Glutamatergic neuron (in vitro differentiated cells): ENCODE data around the gene LRFN2. TPM values are rescaled to one million over a fixed set of nuclear protein-coding genes. Genes with fewer than 3 reads are reported as not detected.

Experiments
- DNase-seq: peaks from one replicate; pipeline ENCODE4 v3.0.0; 2022
- H3K27ac Mint-ChIP-seq: one replicate; pipeline ENCODE4 v1.8.0; 2020; ENCODE audit warnings: mild to moderate bottlenecking, mixed read lengths, inconsistent platforms; ENCODE audit not compliant: unreplicated experiment
- H3K27me3 Mint-ChIP-seq: one replicate; pipeline ENCODE4 v1.8.0; 2020; ENCODE audit warnings: mild to moderate bottlenecking, moderate library complexity, mixed read lengths, inconsistent platforms; ENCODE audit not compliant: unreplicated experiment
- H3K36me3 Mint-ChIP-seq: one replicate; pipeline ENCODE4 v1.8.0; 2020; ENCODE audit warnings: mild to moderate bottlenecking, mixed read lengths, inconsistent platforms; ENCODE audit not compliant: unreplicated experiment
- H3K4me1 Mint-ChIP-seq: one replicate; pipeline ENCODE4 v1.8.0; 2020; ENCODE audit warnings: mild to moderate bottlenecking, low read depth, mixed read lengths, inconsistent platforms; ENCODE audit not compliant: unreplicated experiment
- H3K4me3 Mint-ChIP-seq: one replicate; pipeline ENCODE4 v1.8.0; 2020; ENCODE audit warnings: mild to moderate bottlenecking, mixed read lengths, inconsistent platforms; ENCODE audit not compliant: unreplicated experiment
- H3K9me3 Mint-ChIP-seq: one replicate; pipeline ENCODE4 v1.8.0; 2020; ENCODE audit warnings: mild to moderate bottlenecking, moderate library complexity, mixed read lengths, inconsistent platforms; ENCODE audit not compliant: unreplicated experiment
- total RNA-seq: library from RNA; stranded (reverse); fragmentation: NEBNext Ultra II Directional; extraction: Animal tissue kit (Norgen Biotek cat#: 25700); gene quantifications from one replicate; pipeline ENCODE4 v1.2.1, GENCODE V29; 2021; ENCODE audit not compliant: unreplicated experiment
- TF ChIP-seq, protein P1 (sequence below): fragments of 200-600 bp; sonication (generic); IDR thresholded peaks from one replicate; pipeline ENCODE4 v1.5.0; 2021; ENCODE audit not compliant: partially characterized antibody, unreplicated experiment

Gene LRFN2
- total RNA-seq, 1 donor from 2014 or later: 0.56 TPM

- no peak overlapping the region for H3K4me3 Mint-ChIP-seq
- H3K9me3 Mint-ChIP-seq: peaks cover 5% of the 10 kb centered on the region
- H3K36me3 Mint-ChIP-seq: no peaks in the 10 kb centered on the region
- no peaks in the 10 kb centered on the region for H3K4me1 Mint-ChIP-seq
- TF ChIP-seq, protein P1, sequence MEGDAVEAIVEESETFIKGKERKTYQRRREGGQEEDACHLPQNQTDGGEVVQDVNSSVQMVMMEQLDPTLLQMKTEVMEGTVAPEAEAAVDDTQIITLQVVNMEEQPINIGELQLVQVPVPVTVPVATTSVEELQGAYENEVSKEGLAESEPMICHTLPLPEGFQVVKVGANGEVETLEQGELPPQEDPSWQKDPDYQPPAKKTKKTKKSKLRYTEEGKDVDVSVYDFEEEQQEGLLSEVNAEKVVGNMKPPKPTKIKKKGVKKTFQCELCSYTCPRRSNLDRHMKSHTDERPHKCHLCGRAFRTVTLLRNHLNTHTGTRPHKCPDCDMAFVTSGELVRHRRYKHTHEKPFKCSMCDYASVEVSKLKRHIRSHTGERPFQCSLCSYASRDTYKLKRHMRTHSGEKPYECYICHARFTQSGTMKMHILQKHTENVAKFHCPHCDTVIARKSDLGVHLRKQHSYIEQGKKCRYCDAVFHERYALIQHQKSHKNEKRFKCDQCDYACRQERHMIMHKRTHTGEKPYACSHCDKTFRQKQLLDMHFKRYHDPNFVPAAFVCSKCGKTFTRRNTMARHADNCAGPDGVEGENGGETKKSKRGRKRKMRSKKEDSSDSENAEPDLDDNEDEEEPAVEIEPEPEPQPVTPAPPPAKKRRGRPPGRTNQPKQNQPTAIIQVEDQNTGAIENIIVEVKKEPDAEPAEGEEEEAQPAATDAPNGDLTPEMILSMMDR: no peak
- peaks cover 3% of the 10 kb centered on the region for H3K27me3 Mint-ChIP-seq
- no peak overlapping the region for H3K27ac Mint-ChIP-seq
- DNase-seq: no peak
Observed at GRCh38 chr6:40492187-40492586, 95.0 kb downstream of the LRFN2 start.

DNA sequence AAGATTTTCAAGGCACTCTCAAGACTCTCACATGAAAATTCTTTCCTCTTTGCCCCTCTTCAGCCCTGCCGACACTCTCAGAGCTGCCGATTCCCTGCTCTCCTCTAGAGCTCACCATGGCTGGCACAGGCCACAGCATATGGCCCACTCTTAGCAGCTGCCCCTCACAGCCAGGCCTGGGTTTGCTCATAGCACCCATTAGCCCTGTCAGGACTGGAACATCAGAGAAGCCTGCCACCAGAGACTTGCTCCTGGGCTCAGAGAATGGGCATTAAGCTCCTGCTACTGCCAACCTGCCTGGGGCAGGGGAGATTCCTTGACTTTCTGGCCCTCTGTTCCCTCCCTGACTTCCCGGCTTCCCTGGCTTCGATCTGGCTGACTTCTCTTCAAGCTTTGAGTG is 96.7 kb downstream of the LRFN2 start:
- Mint-ChIP-seq H3K27ac (no peak overlapping the region), H3K9me3 (peaks cover 5% of the 10 kb centered on the region), H3K27me3 (peaks cover 3% of the 10 kb centered on the region), H3K4me1 (peaks cover 6% of the 10 kb centered on the region), H3K36me3 (no peaks in the 10 kb centered on the region), H3K4me3 (no peak overlapping the region)
- TF ChIP-seq, protein P1: no peak
- DNase-seq: no peak

DNA sequence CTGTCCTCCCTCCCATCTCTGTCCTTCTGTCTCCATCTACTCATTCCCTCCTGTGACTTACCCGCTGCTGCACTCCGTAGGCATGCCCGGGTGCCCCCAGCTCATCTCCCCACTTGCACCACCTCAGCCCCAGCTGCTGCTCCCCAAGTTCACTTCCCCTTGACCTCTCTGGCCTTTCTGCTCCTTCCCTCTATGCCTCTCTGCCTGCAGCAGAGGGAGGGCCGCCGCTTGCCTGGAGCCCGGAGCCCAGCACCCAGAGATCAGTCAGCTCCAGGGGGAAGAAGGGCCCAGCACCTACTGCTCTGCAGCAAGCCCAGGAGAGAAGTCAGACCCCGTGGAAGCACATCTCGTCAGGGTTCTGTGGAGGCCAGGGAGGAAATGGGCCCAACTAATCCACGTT is 97.4 kb downstream of the LRFN2 start:
- Mint-ChIP-seq H3K27ac (no peak overlapping the region), H3K4me3 (no peak overlapping the region), H3K4me1 (peaks cover 11% of the 10 kb centered on the region), H3K9me3 (peaks cover 5% of the 10 kb centered on the region), H3K36me3 (no peaks in the 10 kb centered on the region), H3K27me3 (peaks cover 3% of the 10 kb centered on the region)
- DNase-seq: no peak
- TF ChIP-seq, protein P1: no peak

DNA sequence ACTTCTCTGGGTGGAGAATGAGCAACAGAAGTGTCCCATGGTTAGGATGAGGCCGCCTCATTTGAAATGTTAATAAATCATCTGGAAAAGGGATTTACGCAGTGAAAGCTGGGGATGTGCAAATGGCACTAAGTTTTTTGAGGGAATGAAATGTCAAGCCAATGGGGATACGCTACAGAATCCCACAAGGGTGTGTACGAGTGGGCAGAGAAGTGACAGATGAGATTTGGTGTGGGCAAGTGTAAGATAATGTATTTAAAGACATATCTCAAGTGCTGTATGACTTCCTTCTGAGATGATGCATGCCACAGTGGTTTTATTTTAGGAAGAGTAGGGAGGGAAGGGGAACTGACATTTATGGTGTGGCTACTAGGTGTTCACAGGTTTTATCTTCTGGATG is 100.6 kb downstream of the LRFN2 start:
- Mint-ChIP-seq H3K27ac (no peak overlapping the region), H3K36me3 (no peaks in the 10 kb centered on the region), H3K4me1 (peaks cover 13% of the 10 kb centered on the region), H3K9me3 (peaks cover 7% of the 10 kb centered on the region), H3K27me3 (peaks cover 5% of the 10 kb centered on the region), H3K4me3 (no peak overlapping the region)
- TF ChIP-seq, protein P1: no peak
- no peak for DNase-seq

DNA sequence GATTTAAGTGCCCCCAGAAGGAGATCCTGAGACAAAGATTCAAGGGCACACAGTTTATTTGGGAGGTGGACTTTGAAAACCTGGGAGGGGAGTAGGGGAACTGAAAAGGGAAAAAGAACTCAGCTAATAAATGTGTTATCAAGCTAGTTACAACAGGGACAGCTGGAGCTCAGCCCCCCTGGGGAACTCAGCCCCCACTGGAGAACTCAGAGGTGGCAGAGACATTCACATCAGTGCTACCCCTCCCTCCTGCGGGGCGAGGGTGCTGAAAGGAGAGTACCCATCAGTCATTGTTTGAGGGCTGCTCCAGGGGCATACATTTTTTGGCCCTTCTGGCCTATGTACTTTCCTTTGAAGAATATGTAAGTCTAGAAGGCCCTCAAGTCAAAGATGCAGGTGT is 101.4 kb downstream of the LRFN2 start:
- TF ChIP-seq, protein P1: no peak
- H3K4me3 Mint-ChIP-seq: no peak overlapping the region
- H3K9me3 Mint-ChIP-seq: peaks cover 7% of the 10 kb centered on the region
- H3K4me1 Mint-ChIP-seq: peaks cover 13% of the 10 kb centered on the region
- H3K36me3 Mint-ChIP-seq: no peaks in the 10 kb centered on the region
- H3K27ac Mint-ChIP-seq: no peak overlapping the region
- H3K27me3 Mint-ChIP-seq: peaks cover 5% of the 10 kb centered on the region
- no peak for DNase-seq
